Activated naive CD4-positive, alpha-beta T cell treated with anti-CD3 and anti-CD28 coated beads for 36 hours (primary cell): Measurements from ENCODE around the gene TFEB. TPM values are rescaled to one million over a fixed set of nuclear protein-coding genes. Genes with fewer than 3 reads are reported as not detected.

Source experiments
- CTCF ChIA-PET: fragments of 350-600 bp; sonication (Branson Sonifier 250); formaldehyde crosslinking; loops from one replicate; lab custom pipeline; 2021; ENCODE audit warnings: antibody characterized with exemption; lab: Charles Lee
- DNase-seq: peaks from one replicate; pipeline ENCODE4 v3.0.0-alpha.2; 2020
- H3K27ac Mint-ChIP-seq: one replicate; pipeline ENCODE4 v1.8.0; 2021; ENCODE audit warnings: mild to moderate bottlenecking, mixed read lengths
- H3K27me3 Mint-ChIP-seq: one replicate; pipeline ENCODE4 v1.8.0; 2021; ENCODE audit warnings: low read depth, mixed read lengths
- H3K36me3 Mint-ChIP-seq: one replicate; pipeline ENCODE4 v1.8.0; 2021; ENCODE audit warnings: low read depth, mixed read lengths
- H3K4me1 Mint-ChIP-seq: one replicate; pipeline ENCODE4 v1.8.0; 2021; ENCODE audit warnings: low read depth, mixed read lengths
- H3K4me3 Mint-ChIP-seq: one replicate; pipeline ENCODE4 v1.8.0; 2021; ENCODE audit warnings: mild to moderate bottlenecking, moderate library complexity, mixed read lengths
- H3K9me3 Mint-ChIP-seq: one replicate; pipeline ENCODE4 v1.8.0; 2021; ENCODE audit warnings: mixed read lengths
- intact Hi-C: fragments of 100-400 bp; cut with micrococcal nuclease; formaldehyde crosslinking; loops from one replicate; pipeline ENCODE4 v1.15.1; 2023
- total RNA-seq, 2 experiments: library from RNA; stranded (reverse); gene quantifications; one replicate each; pipeline ENCODE4 v1.2.3, GENCODE V29; 2021

Gene TFEB
- total RNA-seq, 2 experiments from 2014 or later, result 5.7 to 7.9 TPM

GRCh38 chr6:41726876-41727275, 8.5 kb downstream of the TFEB start:
- no peak overlapping the region for H3K27ac Mint-ChIP-seq
- no peak for DNase-seq
- CTCF ChIA-PET, result no interaction called here
- no peaks in the 10 kb centered on the region for H3K36me3 Mint-ChIP-seq
- intact Hi-C loops, result no loop called here
- no peak overlapping the region for H3K4me3 Mint-ChIP-seq
- peaks cover 15% of the 10 kb centered on the region for H3K4me1 Mint-ChIP-seq
- no peaks in the 10 kb centered on the region for H3K27me3 Mint-ChIP-seq
- H3K9me3 Mint-ChIP-seq, result no peaks in the 10 kb centered on the region

- intact Hi-C loops, result no loop called here
- CTCF ChIA-PET, result interaction anchor here (1.2 kb wide), 1 partner anchor 9 kb away, joined by 3 read pairs; no protein-coding TSS in a partner anchor
- no peak overlapping the region for H3K27ac Mint-ChIP-seq
Observed at GRCh38 chr6:41724586-41725501, 10.6 kb downstream of the TFEB start.

GRCh38 chr6:41724228-41724580, 11.2 kb downstream of the TFEB start:
- Mint-ChIP-seq H3K9me3 (no peaks in the 10 kb centered on the region), H3K4me1 (peaks cover 8% of the 10 kb centered on the region), H3K27ac (no peak overlapping the region), H3K36me3 (no peaks in the 10 kb centered on the region), H3K27me3 (no peaks in the 10 kb centered on the region), H3K4me3 (no peak overlapping the region)
- CTCF ChIA-PET, result interaction anchor here (1.2 kb wide), 1 partner anchor 10 kb away, joined by 3 read pairs; no protein-coding TSS in a partner anchor
- DNase-seq, result no peak
- intact Hi-C loops, result no loop called here

More at GRCh38 chr6:41724586-41725501, 10.6 kb downstream of the TFEB start:
- H3K4me3 Mint-ChIP-seq, result no peak overlapping the region
- no peaks in the 10 kb centered on the region for H3K27me3 Mint-ChIP-seq
- DNase-seq, result no peak
- H3K9me3 Mint-ChIP-seq, result no peaks in the 10 kb centered on the region
- H3K4me1 Mint-ChIP-seq, result peaks cover 8% of the 10 kb centered on the region
- H3K36me3 Mint-ChIP-seq, result no peaks in the 10 kb centered on the region

DNA sequence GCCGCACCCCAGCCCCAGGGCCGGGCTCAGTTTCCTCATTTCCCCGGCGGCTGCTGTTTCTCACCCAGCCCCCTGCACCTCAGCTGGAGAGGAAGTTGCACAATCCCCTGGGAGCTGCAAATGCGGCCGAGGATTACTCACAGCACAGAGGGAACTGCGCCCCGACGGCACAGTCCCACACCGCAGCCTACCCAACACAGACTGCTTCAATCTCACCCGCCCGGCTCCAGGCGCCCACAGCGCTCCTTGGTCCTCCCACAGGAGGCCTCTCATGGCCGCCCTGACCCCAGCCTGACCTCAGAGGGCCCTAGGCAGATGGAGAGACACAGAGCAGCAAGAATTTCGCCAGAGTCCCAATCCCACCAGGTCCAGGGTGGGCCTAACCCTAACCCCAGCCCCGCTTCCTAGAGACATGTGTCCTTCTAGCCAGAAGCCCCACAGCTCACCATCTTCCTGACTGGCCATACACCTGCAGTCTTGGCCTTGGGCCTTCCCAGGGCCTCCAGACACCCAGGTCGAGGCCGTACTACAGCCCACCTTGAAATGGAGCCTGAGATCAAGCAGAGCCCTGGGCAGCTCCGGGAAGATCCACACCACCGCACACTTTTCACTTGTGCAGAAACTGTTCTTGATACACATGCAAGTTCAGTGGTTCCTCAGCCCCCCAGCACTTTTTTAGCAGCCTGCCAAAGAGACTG, 11.7 kb downstream of the TFEB start:
- intact Hi-C loops, result no loop called here
- CTCF ChIA-PET, result interaction anchor here (1.2 kb wide), 1 partner anchor 11 kb away, joined by 3 read pairs; no protein-coding TSS in a partner anchor
- Mint-ChIP-seq H3K4me3 (no peak overlapping the region), H3K27me3 (no peaks in the 10 kb centered on the region), H3K36me3 (no peaks in the 10 kb centered on the region), H3K4me1 (peaks cover 5% of the 10 kb centered on the region), H3K9me3 (no peaks in the 10 kb centered on the region), H3K27ac (no peak overlapping the region)
- no peak for DNase-seq

DNA sequence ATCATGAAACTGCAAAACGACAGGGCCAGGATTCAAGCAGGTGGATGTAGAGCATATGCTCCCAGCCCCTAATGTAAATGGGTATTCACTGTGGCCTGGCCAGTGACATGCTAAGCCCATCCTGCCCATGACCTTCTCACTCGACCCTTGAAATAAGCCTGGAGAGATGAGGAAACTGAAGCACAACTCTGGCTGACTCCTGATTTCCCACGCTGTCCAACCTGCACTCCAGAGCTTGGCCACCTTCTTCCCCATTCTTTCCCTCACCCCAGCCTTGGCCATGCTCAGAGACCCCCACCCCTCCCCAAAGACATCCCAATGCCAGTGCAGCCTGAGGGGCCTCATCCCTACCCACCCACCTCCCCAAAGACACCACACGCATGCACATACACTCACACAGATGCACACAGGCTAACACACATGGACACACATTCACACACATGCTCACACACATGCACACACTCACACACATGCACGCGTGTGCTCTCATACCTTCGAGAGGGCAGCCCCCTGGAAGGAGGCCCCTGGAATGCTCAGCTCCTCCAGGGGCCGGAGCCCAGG, 12.4 kb downstream of the TFEB start:
- no peak for DNase-seq
- CTCF ChIA-PET, result no interaction called here
- intact Hi-C loops, result no loop called here
- Mint-ChIP-seq H3K9me3 (no peaks in the 10 kb centered on the region), H3K27me3 (no peaks in the 10 kb centered on the region), H3K4me3 (no peak overlapping the region), H3K27ac (no peak overlapping the region), H3K4me1 (peaks cover 7% of the 10 kb centered on the region), H3K36me3 (no peaks in the 10 kb centered on the region)

- no peaks in the 10 kb centered on the region for H3K9me3 Mint-ChIP-seq
- H3K27ac Mint-ChIP-seq, result no peak overlapping the region
- intact Hi-C loops, result no loop called here
- DNase-seq, result no peak
- no peak overlapping the region for H3K4me3 Mint-ChIP-seq
- no peaks in the 10 kb centered on the region for H3K27me3 Mint-ChIP-seq
- CTCF ChIA-PET, result no interaction called here
- peaks cover 9% of the 10 kb centered on the region for H3K4me1 Mint-ChIP-seq
- H3K36me3 Mint-ChIP-seq, result no peaks in the 10 kb centered on the region
Observed at GRCh38 chr6:41721414-41721813, 14.0 kb downstream of the TFEB start.

- Mint-ChIP-seq H3K27ac (no peak overlapping the region), H3K36me3 (no peaks in the 10 kb centered on the region), H3K9me3 (no peaks in the 10 kb centered on the region), H3K4me3 (no peak overlapping the region), H3K27me3 (no peaks in the 10 kb centered on the region), H3K4me1 (peaks cover 13% of the 10 kb centered on the region)
- intact Hi-C loops, result no loop called here
- CTCF ChIA-PET, result no interaction called here
- DNase-seq, result no peak
Observed at GRCh38 chr6:41720783-41721182, 14.6 kb downstream of the TFEB start.

DNA sequence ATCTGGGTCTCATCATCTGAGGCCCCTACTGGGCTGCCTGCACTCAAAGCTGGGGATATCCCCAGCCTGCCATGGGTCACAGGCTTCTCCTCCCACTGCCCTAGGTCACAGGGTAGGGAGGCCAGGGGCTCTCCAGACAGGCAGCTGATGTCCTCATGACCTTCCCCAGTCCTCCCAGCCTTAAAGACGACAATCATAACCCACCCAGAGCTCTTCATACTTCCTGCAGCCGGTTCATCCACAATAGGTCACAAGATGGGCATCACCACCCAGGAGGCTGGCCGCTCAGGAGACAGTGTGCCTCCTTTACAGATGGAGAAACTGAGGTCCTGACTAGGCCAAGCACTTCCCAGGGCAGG, 15.2 kb downstream of the TFEB start:
- intact Hi-C loops, result no loop called here
- no peak for DNase-seq
- no peaks in the 10 kb centered on the region for H3K27me3 Mint-ChIP-seq
- H3K4me3 Mint-ChIP-seq, result no peak overlapping the region
- H3K4me1 Mint-ChIP-seq, result peaks cover 15% of the 10 kb centered on the region
- CTCF ChIA-PET, result interaction anchor here (1.4 kb wide), 1 partner anchor 14 kb away, joined by 3 read pairs; no protein-coding TSS in a partner anchor
- no peaks in the 10 kb centered on the region for H3K9me3 Mint-ChIP-seq
- H3K36me3 Mint-ChIP-seq, result no peaks in the 10 kb centered on the region
- H3K27ac Mint-ChIP-seq, result no peak overlapping the region

DNA sequence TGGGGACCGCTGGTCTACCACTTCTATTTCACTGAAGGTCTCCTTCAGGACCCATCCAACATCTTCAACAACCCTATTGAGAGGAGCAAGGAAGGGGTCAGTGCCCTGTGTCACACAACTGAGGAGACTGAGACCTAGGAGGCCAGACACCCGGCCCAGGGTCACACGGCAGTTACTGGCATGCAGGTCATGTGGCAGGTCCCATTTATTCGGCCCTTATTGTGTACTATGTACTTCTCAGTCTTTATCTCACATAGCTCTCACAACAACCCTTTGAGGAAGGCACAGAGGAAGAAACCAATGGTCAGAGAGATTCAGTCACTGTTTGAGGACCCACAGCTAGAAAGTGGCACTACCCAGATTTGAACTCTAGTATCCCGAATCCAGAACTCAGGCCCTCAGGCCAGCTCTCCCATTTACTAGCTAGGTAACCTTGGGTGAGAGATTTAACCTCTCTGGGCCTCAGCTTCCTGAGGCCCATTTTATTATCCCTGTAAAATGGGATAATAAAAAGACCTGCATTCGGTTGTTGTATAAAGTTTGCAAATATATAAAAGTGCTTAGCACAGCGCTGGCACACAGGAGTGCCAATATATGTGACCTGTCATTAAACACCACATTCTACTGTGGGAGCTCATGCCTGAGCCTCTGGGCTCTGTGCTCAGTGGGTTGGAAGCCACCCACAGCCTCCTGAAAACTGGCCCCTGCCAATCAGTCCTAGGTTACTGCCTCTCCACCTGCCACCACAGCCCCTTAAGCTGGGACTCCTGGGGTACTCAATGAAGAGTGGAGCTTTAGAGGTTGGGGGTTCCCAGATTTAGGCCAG, 15.8 kb downstream of the TFEB start:
- CTCF ChIA-PET, result interaction anchor here (1.4 kb wide), 1 partner anchor 13 kb away, joined by 3 read pairs; no protein-coding TSS in a partner anchor
- intact Hi-C loops, result no loop called here
- H3K4me3 Mint-ChIP-seq, result no peak overlapping the region
- no peaks in the 10 kb centered on the region for H3K9me3 Mint-ChIP-seq
- no peak for DNase-seq
- H3K27me3 Mint-ChIP-seq, result no peaks in the 10 kb centered on the region
- peaks cover 15% of the 10 kb centered on the region for H3K4me1 Mint-ChIP-seq
- no peaks in the 10 kb centered on the region for H3K36me3 Mint-ChIP-seq
- no peak overlapping the region for H3K27ac Mint-ChIP-seq

- Mint-ChIP-seq H3K27ac (no peak overlapping the region), H3K36me3 (no peaks in the 10 kb centered on the region), H3K9me3 (no peaks in the 10 kb centered on the region), H3K4me3 (no peak overlapping the region), H3K27me3 (no peaks in the 10 kb centered on the region), H3K4me1 (peaks cover 15% of the 10 kb centered on the region)
- no peak for DNase-seq
- intact Hi-C loops, result no loop called here
- CTCF ChIA-PET, result no interaction called here
Observed at GRCh38 chr6:41718828-41719227, 16.6 kb downstream of the TFEB start.

- peaks cover 15% of the 10 kb centered on the region for H3K4me1 Mint-ChIP-seq
- no peak overlapping the region for H3K4me3 Mint-ChIP-seq
- no peaks in the 10 kb centered on the region for H3K27me3 Mint-ChIP-seq
- no peak overlapping the region for H3K27ac Mint-ChIP-seq
- intact Hi-C loops, result no loop called here
- no peak for DNase-seq
- H3K36me3 Mint-ChIP-seq, result no peaks in the 10 kb centered on the region
- H3K9me3 Mint-ChIP-seq, result no peaks in the 10 kb centered on the region
- CTCF ChIA-PET, result interaction anchor here (0.5 to 1.1 kb wide), 5 partner anchors 9 to 513 kb away, joined by 3 to 6 read pairs (median 4); no protein-coding TSS in a partner anchor
Observed at GRCh38 chr6:41717392-41717736, 18.0 kb downstream of the TFEB start.
